Fibroblast of mammary gland (primary cell): ENCODE data around the gene OVOL1.

ENCODE experiments used
- DNase-seq: peaks from one replicate; pipeline ENCODE4 v3.0.0-alpha.2; 2010; ENCODE audit warnings: low read depth
- H3K4me3 ChIP-seq: 2 replicates; pipeline ENCODE4 v1.5.1; 2011; ENCODE audit warnings: low read depth, mild to moderate bottlenecking, low read length, moderate library complexity; ENCODE audit not compliant: control insufficient read depth
- TF ChIP-seq, protein P1 (sequence below): conservative IDR thresholded peaks from 2 replicates; pipeline ENCODE4 v1.5.1; 2011; ENCODE audit warnings: low read depth, low read length, inconsistent platforms; ENCODE audit not compliant: control insufficient read depth, insufficient read depth

The OVOL1 gene

DNA sequence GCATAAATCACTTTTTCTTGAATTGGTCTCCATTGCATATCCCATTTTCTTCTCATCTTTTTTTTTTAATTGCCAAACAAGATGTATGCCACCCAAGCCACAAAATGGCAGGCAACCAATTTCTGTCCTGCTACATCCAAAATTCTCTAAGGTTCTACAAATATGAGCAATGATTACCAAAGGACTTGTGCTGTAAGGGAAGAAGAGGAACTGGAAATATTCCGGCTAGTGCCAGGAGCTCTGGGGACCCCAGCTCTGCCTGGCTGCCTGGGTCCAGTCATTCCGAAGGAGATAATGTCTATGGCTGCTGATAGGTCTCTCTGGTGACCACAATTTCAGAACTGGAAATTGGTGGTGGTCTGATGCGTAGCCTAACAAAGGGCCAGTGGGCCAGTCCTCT, 29.8 kb downstream of the OVOL1 start:
- TF ChIP-seq, protein P1, sequence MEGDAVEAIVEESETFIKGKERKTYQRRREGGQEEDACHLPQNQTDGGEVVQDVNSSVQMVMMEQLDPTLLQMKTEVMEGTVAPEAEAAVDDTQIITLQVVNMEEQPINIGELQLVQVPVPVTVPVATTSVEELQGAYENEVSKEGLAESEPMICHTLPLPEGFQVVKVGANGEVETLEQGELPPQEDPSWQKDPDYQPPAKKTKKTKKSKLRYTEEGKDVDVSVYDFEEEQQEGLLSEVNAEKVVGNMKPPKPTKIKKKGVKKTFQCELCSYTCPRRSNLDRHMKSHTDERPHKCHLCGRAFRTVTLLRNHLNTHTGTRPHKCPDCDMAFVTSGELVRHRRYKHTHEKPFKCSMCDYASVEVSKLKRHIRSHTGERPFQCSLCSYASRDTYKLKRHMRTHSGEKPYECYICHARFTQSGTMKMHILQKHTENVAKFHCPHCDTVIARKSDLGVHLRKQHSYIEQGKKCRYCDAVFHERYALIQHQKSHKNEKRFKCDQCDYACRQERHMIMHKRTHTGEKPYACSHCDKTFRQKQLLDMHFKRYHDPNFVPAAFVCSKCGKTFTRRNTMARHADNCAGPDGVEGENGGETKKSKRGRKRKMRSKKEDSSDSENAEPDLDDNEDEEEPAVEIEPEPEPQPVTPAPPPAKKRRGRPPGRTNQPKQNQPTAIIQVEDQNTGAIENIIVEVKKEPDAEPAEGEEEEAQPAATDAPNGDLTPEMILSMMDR = no peak
- no peak overlapping the region for H3K4me3 ChIP-seq

GRCh38 chr11:65817312-65817834, 30.5 kb downstream of the OVOL1 start:
- DNase-seq = peak; percentile 7
- TF ChIP-seq, protein P1 = no peak
- peak overlapping the region; percentile 50 for H3K4me3 ChIP-seq

More for the DNA sequence above, 29.8 kb downstream of the OVOL1 start:
- DNase-seq = no peak

- TF ChIP-seq, protein P1 = peak; percentile 77
- H3K4me3 ChIP-seq = peak overlapping the region; percentile 50
- DNase-seq = peak; percentile 79
Measured at GRCh38 chr11:65817835-65818680, 31.2 kb downstream of the OVOL1 start.

DNA sequence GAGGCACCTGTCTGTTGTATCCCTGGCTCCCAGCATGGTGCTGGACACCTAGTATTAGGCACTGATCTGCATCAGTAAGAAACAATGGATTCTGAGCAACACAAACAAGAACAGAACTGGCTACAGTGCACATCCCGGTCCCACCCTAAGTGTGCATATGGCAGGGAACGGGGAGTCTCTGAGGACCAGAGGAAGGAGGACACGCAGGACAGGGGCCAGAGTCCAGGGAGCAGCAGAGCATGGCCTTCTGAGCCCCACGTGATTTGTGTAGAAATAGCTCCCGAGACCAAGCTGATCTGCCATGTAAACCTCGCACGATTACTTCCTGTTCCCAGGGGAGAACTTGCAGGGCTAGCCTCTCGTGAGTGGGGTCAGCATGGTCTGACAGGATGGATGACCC, 34.2 kb downstream of the OVOL1 start:
- TF ChIP-seq, protein P1 = no peak
- no peak for DNase-seq
- no peak overlapping the region for H3K4me3 ChIP-seq

DNA sequence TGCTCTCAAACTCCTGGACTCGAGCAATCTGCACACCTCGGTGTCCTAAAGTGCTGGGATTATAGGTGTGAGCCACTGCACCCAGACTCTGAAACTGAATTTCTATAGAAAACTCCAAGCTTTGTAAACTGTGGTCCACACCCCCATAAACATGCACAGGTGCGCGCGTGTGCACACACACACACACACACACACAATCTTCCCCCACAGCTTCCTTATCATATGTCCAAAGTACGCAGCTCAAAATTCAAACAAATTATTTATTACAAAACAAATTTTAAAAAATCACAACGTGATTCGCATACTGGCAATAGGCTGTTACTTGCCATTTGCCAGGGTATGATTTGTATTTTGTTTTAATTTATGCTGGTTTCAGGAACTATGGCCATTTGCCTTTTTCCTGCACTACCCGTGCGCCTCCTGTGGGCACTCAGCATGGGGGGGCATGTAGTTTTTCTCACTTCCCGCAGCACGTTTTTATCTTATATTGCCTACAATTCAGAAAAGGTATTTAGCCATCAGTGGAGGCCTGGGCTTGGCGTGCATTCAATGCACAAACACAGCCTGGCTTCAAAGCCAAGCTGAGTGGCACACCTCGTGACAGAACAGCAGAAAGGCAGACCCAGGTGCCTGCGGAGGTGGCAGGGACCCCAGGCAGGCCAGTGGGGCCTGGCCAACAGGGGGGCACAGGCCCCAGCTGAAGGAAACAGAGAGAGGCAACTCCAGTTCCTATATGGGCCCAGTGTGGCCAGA, 36.1 kb downstream of the OVOL1 start:
- DNase-seq = no peak
- TF ChIP-seq, protein P1 = no peak
- no peak overlapping the region for H3K4me3 ChIP-seq

- TF ChIP-seq, protein P1 = no peak
- DNase-seq = no peak
- no peak overlapping the region for H3K4me3 ChIP-seq
Measured at GRCh38 chr11:65826984-65827735, 40.3 kb downstream of the OVOL1 start.
